ENCODE measurements around the gene METTL4.
"Not testable (repeated sequence)": the region's sequence is repeated elsewhere in the genome, so short reads cannot be mapped to it uniquely, and the experiment has no call there.

Gene METTL4

GRCh38 chr18:2559249-2559648, 12.1 kb downstream of the METTL4 start:
- DNase-seq, result no peak

- DNase-seq, result no peak
These were observed 13.8 kb downstream of the METTL4 start for GRCh38 chr18:2557536-2557935.

GRCh38 chr18:2555895-2556294, 15.4 kb downstream of the METTL4 start:
- no peak for DNase-seq

- DNase-seq, result no peak
These were observed 16.6 kb downstream of the METTL4 start for GRCh38 chr18:2554696-2555095.

- no peak for DNase-seq
These were observed 19.9 kb downstream of the METTL4 start for GRCh38 chr18:2551425-2551824.

- DNase-seq, result no peak
These were observed 21.8 kb downstream of the METTL4 start for GRCh38 chr18:2549462-2549861.

- DNase-seq, result no peak
These were observed 23.7 kb downstream of the METTL4 start for GRCh38 chr18:2547477-2548087.

GRCh38 chr18:2545155-2545554, 26.1 kb downstream of the METTL4 start:
- no peak for DNase-seq

- not testable (repeated sequence) for DNase-seq
These were observed 29.3 kb downstream of the METTL4 start for GRCh38 chr18:2541925-2542563.

- no peak for DNase-seq
These were observed 30.7 kb downstream of the METTL4 start for GRCh38 chr18:2540575-2540974.

- DNase-seq, result no peak
These were observed 32.5 kb downstream of the METTL4 start for GRCh38 chr18:2538844-2539243.

GRCh38 chr18:2538236-2538635, 33.1 kb downstream of the METTL4 start:
- DNase-seq, result no peak

GRCh38 chr18:2537296-2537695, 34.0 kb downstream of the METTL4 start:
- DNase-seq, result no peak

- no peak for DNase-seq
These were observed 34.8 kb downstream of the METTL4 start for GRCh38 chr18:2536493-2536892.

- DNase-seq, result no peak
These were observed 35.2 kb downstream of the METTL4 start for GRCh38 chr18:2536063-2536462.

- no peak for DNase-seq
These were observed 35.8 kb downstream of the METTL4 start for GRCh38 chr18:2535419-2535910.

- no peak for DNase-seq
These were observed 36.4 kb downstream of the METTL4 start for GRCh38 chr18:2534906-2535305.

GRCh38 chr18:2532797-2533196, 38.5 kb downstream of the METTL4 start:
- DNase-seq, result no peak

GRCh38 chr18:2531751-2532150, 39.6 kb downstream of the METTL4 start:
- no peak for DNase-seq

- no peak for DNase-seq
These were observed 42.2 kb downstream of the METTL4 start for GRCh38 chr18:2529154-2529553.

- no peak for DNase-seq
These were observed 45.0 kb downstream of the METTL4 start for GRCh38 chr18:2526329-2526728.

GRCh38 chr18:2524794-2525198, 46.5 kb downstream of the METTL4 start:
- DNase-seq, result not testable (repeated sequence)

GRCh38 chr18:2522112-2522511, 49.2 kb downstream of the METTL4 start:
- no peak for DNase-seq

- DNase-seq, result no peak
These were observed 52.8 kb downstream of the METTL4 start for GRCh38 chr18:2518473-2518872.

Measured in stimulated activated CD4-positive, alpha-beta T cell treated with anti-CD3 and anti-CD28 coated beads, Interleukin-2, amount 100 ng/mL, for 48 hours (primary cell).